ENCODE measurements around the gene FUT1. TPM values are rescaled to one million over a fixed set of nuclear protein-coding genes. Genes with fewer than 3 reads are reported as not detected.

FUT1 gene
- total RNA-seq (under 1 TPM in 1 of 5 experiments, not detected in 4; 0.17 TPM), polyA plus RNA-seq (not detected), total RNA-seq (0.40 reads per million)

GRCh38 chr19:48752496-48753365, at the start of gene FUT1:
TSS of gene FUT1 (minus strand) at chr19:48752641. CDS start at chr19:48751281, 1,360 bp downstream.
- Mint-ChIP-seq H3K4me1 (peaks cover 6 to 25% (median 17%) of the 10 kb centered on the region in 7 donors), H3K27ac (peak within 1 kb of the TSS in 2 of 9 donors; percentile 38 to 88), H3K27me3 (peaks cover 0 to 33% (median 28%) of the 10 kb centered on the region in 5 donors), H3K36me3 (no peaks in the 10 kb centered on the region), H3K9me3 (no peaks in the 10 kb centered on the region), H3K4me3 (peak within 1 kb of the TSS; percentile 77 to 96 (median 88))
- ChIA-PET POLR2A (no interaction called here), CTCF (no interaction called here)
- Histone ChIP-seq H3K27me3 (ENCODE audit: control insufficient read depth in 2 of 2, insufficient read depth in 2 of 2, low read length in 2 of 2) (no peaks in the 10 kb centered on the region), H3K9me3 (ENCODE audit: control insufficient read depth in 2 of 3, low read length in 3 of 3) (no peaks in the 10 kb centered on the region), H3K27ac (ENCODE audit: low read depth, low read length) (no peak within 1 kb of the TSS), H3K4me1 (ENCODE audit: control insufficient read depth in 2 of 2, insufficient read depth in 2 of 2, low read length in 2 of 2) (peaks cover 5 to 14% of the 10 kb centered on the region in 2 donors), H3K36me3 (ENCODE audit: control insufficient read depth in 2 of 3, insufficient read depth in 3 of 3, low read length in 3 of 3) (no peaks in the 10 kb centered on the region), H3K4me3 (ENCODE audit: low read length) (peak within 1 kb of the TSS; percentile 40)
- ATAC-seq (peak; percentile 72), DNase-seq (peak in 3 of 9 donors; percentile 19 to 58 (median 34))
- intact Hi-C loops (cut with micrococcal nuclease) = loop anchor here in 1 of 2 donors (2.0 kb wide), 1 partner anchor 14 kb away; no protein-coding TSS in a partner anchor

GRCh38 chr19:48799358-48800300, 47.2 kb upstream of the FUT1 start:
- CTCF ChIA-PET = interaction anchor here (0.6 to 1.2 kb wide), 3 partner anchors 30 to 171 kb away, joined by 3 to 5 read pairs (median 3); no protein-coding TSS in a partner anchor
- no peaks in the 10 kb centered on the region for H3K27me3 Mint-ChIP-seq
- DNase-seq = no peak
- no peak overlapping the region for H3K27ac ChIP-seq (ENCODE audit: low read depth, low read length)
- peaks cover 2 to 10% (median 7%) of the 10 kb centered on the region in 7 donors for H3K4me1 Mint-ChIP-seq
- H3K27me3 ChIP-seq (ENCODE audit: control insufficient read depth in 2 of 2, insufficient read depth in 2 of 2, low read length in 2 of 2) = no peaks in the 10 kb centered on the region
- peaks cover 4% of the 10 kb centered on the region in 2 donors for H3K4me1 ChIP-seq (ENCODE audit: control insufficient read depth in 2 of 2, insufficient read depth in 2 of 2, low read length in 2 of 2)
- H3K4me3 ChIP-seq (ENCODE audit: low read length) = no peak overlapping the region
- ATAC-seq = no peak
- no peaks in the 10 kb centered on the region for H3K9me3 ChIP-seq (ENCODE audit: control insufficient read depth in 2 of 3, low read length in 3 of 3)
- no peak overlapping the region for H3K27ac Mint-ChIP-seq
- H3K9me3 Mint-ChIP-seq = no peaks in the 10 kb centered on the region
- peaks cover 0 to 4% (median 0%) of the 10 kb centered on the region in 5 donors for H3K36me3 Mint-ChIP-seq
- no peaks in the 10 kb centered on the region for H3K36me3 ChIP-seq (ENCODE audit: control insufficient read depth in 2 of 3, insufficient read depth in 3 of 3, low read length in 3 of 3)
- POLR2A ChIA-PET = no interaction called here
- no peak overlapping the region for H3K4me3 Mint-ChIP-seq
- intact Hi-C loops (cut with micrococcal nuclease) = loop anchor here in 1 of 2 donors (10.0 kb wide), 1 partner anchor 345 kb away; no protein-coding TSS in a partner anchor

- no peak overlapping the region for H3K27ac ChIP-seq (ENCODE audit: low read depth, low read length)
- Mint-ChIP-seq H3K27me3 (no peaks in the 10 kb centered on the region), H3K4me1 (peaks cover 5 to 13% (median 7%) of the 10 kb centered on the region in 7 donors), H3K4me3 (no peak overlapping the region), H3K9me3 (no peaks in the 10 kb centered on the region), H3K27ac (no peak overlapping the region), H3K36me3 (peaks cover 0 to 4% (median 0%) of the 10 kb centered on the region in 5 donors)
- H3K4me3 ChIP-seq (ENCODE audit: low read length) = no peak overlapping the region
- no peaks in the 10 kb centered on the region for H3K27me3 ChIP-seq (ENCODE audit: control insufficient read depth in 2 of 2, insufficient read depth in 2 of 2, low read length in 2 of 2)
- ChIA-PET POLR2A (no interaction called here), CTCF (interaction anchor here (0.6 to 1.2 kb wide), 2 partner anchors 31 to 172 kb away, joined by 3 read pairs; no protein-coding TSS in a partner anchor)
- intact Hi-C loops (cut with micrococcal nuclease) = loop anchor here in 1 of 2 donors (10.0 kb wide), 1 partner anchor 346 kb away; no protein-coding TSS in a partner anchor
- H3K4me1 ChIP-seq (ENCODE audit: control insufficient read depth in 2 of 2, insufficient read depth in 2 of 2, low read length in 2 of 2) = peaks cover 4 to 6% of the 10 kb centered on the region in 2 donors
- no peak for DNase-seq
- H3K9me3 ChIP-seq (ENCODE audit: control insufficient read depth in 2 of 3, low read length in 3 of 3) = no peaks in the 10 kb centered on the region
- H3K36me3 ChIP-seq (ENCODE audit: control insufficient read depth in 2 of 3, insufficient read depth in 3 of 3, low read length in 3 of 3) = no peaks in the 10 kb centered on the region
- no peak for ATAC-seq
Observed at GRCh38 chr19:48798937-48799336, 46.5 kb upstream of the FUT1 start.

- no peaks in the 10 kb centered on the region for H3K27me3 ChIP-seq (ENCODE audit: control insufficient read depth in 2 of 2, insufficient read depth in 2 of 2, low read length in 2 of 2)
- POLR2A ChIA-PET = no interaction called here
- H3K9me3 ChIP-seq (ENCODE audit: control insufficient read depth in 2 of 3, low read length in 3 of 3) = no peaks in the 10 kb centered on the region
- H3K27ac Mint-ChIP-seq = no peak overlapping the region
- H3K36me3 ChIP-seq (ENCODE audit: control insufficient read depth in 2 of 3, insufficient read depth in 3 of 3, low read length in 3 of 3) = no peaks in the 10 kb centered on the region
- DNase-seq (no peak), ATAC-seq (no peak)
- intact Hi-C loops (cut with micrococcal nuclease) = loop anchor here in 1 of 2 donors (10.0 kb wide), 1 partner anchor 348 kb away; no protein-coding TSS in a partner anchor
- H3K27ac ChIP-seq (ENCODE audit: low read depth, low read length) = no peak overlapping the region
- peaks cover 5 to 13% (median 7%) of the 10 kb centered on the region in 7 donors for H3K4me1 Mint-ChIP-seq
- peaks cover 4 to 6% of the 10 kb centered on the region in 2 donors for H3K4me1 ChIP-seq (ENCODE audit: control insufficient read depth in 2 of 2, insufficient read depth in 2 of 2, low read length in 2 of 2)
- H3K4me3 Mint-ChIP-seq = no peak overlapping the region
- no peaks in the 10 kb centered on the region for H3K9me3 Mint-ChIP-seq
- peaks cover 0 to 4% (median 0%) of the 10 kb centered on the region in 5 donors for H3K36me3 Mint-ChIP-seq
- no peaks in the 10 kb centered on the region for H3K27me3 Mint-ChIP-seq
- CTCF ChIA-PET = interaction anchor here (4.6 kb wide), 1 partner anchor 39 kb away, joined by 29 read pairs; the partner anchor contains the start of gene HSD17B14
- H3K4me3 ChIP-seq (ENCODE audit: low read length) = no peak overlapping the region
Observed at GRCh38 chr19:48797103-48797502, 44.7 kb upstream of the FUT1 start.

- no peak overlapping the region for H3K4me3 Mint-ChIP-seq
- H3K36me3 ChIP-seq (ENCODE audit: control insufficient read depth in 2 of 3, insufficient read depth in 3 of 3, low read length in 3 of 3) = no peaks in the 10 kb centered on the region
- H3K9me3 ChIP-seq (ENCODE audit: control insufficient read depth in 2 of 3, low read length in 3 of 3) = no peaks in the 10 kb centered on the region
- POLR2A ChIA-PET = interaction anchor here (1.5 to 1.7 kb wide), 2 partner anchors 46 to 169 kb away, joined by 10 to 12 read pairs; partner anchors contain the start of gene FTL
- no peaks in the 10 kb centered on the region for H3K9me3 Mint-ChIP-seq
- intact Hi-C loops (cut with micrococcal nuclease) = loop anchor here in 1 of 2 donors (10.0 kb wide), 1 partner anchor 348 kb away; no protein-coding TSS in a partner anchor
- no peak overlapping the region for H3K27ac Mint-ChIP-seq
- no peaks in the 10 kb centered on the region for H3K27me3 ChIP-seq (ENCODE audit: control insufficient read depth in 2 of 2, insufficient read depth in 2 of 2, low read length in 2 of 2)
- H3K27me3 Mint-ChIP-seq = no peaks in the 10 kb centered on the region
- no peak overlapping the region for H3K27ac ChIP-seq (ENCODE audit: low read depth, low read length)
- peaks cover 5 to 13% (median 7%) of the 10 kb centered on the region in 7 donors for H3K4me1 Mint-ChIP-seq
- no peak overlapping the region for H3K4me3 ChIP-seq (ENCODE audit: low read length)
- H3K4me1 ChIP-seq (ENCODE audit: control insufficient read depth in 2 of 2, insufficient read depth in 2 of 2, low read length in 2 of 2) = peaks cover 4 to 6% of the 10 kb centered on the region in 2 donors
- ATAC-seq (no peak), DNase-seq (no peak)
- H3K36me3 Mint-ChIP-seq = peaks cover 0 to 4% (median 0%) of the 10 kb centered on the region in 5 donors
- CTCF ChIA-PET = interaction anchor here (0.6 to 4.6 kb wide), 8 partner anchors 11 to 197 kb away, joined by 3 to 50 read pairs (median 13); partner anchors contain the start of genes CA11, HSD17B14 and RUVBL2
Observed at GRCh38 chr19:48796298-48797083, 44.0 kb upstream of the FUT1 start.

Data from naive thymus-derived CD4-positive, alpha-beta T cell (primary cell).